ENCODE data around the gene SCYGR3. TPM values are rescaled to one million over a fixed set of nuclear protein-coding genes. Genes with fewer than 3 reads are reported as not detected.

Gene SCYGR3
- total and polyA plus RNA-seq, 2 of the 13 experiments (the other 11 are each of a cell fraction or from before 2014, with no cell fraction given) = not detected

DNA sequence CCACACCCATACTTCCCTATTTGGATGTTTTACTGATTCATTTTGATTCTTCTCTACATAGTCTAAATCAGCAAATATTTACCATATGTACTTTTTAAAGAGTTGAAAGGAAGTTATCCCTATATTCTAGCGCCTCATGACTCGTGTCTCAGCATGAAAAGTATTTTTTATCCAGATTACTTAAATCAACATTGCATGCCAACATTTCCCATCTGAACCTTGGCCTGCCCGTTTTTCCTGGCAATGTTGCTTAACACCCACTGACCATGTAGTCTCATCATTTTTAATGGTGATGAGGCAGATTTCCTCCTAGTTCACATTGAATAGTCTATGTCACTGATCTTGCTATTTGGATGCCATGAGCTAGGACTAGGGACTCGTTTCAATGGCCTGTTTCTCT, 38.8 kb upstream of the SCYGR3 start (continued):
- TF ChIP-seq ZNF431 (CRISPR knock-in tag; IDR thresholded peaks at IDR 0.05; ENCODE audit: borderline replicate concordance, low read depth) (no peak), FOXA3 (CRISPR knock-in tag; IDR thresholded peaks at IDR 0.05) (peak; percentile 68), ZSCAN12 (CRISPR knock-in tag; IDR thresholded peaks at IDR 0.05) (no peak), HHEX (CRISPR knock-in tag; IDR thresholded peaks at IDR 0.05) (no peak), ZNF44 (CRISPR knock-in tag; IDR thresholded peaks at IDR 0.05) (no peak), RARA (CRISPR knock-in tag; IDR thresholded peaks at IDR 0.05) (peak; percentile 58), ZNF205 (CRISPR knock-in tag; IDR thresholded peaks at IDR 0.05) (no peak), KLF13 (CRISPR knock-in tag; IDR thresholded peaks at IDR 0.05) (no peak), ZSCAN25 (CRISPR knock-in tag; IDR thresholded peaks at IDR 0.05) (no peak), SIX1 (CRISPR knock-in tag; IDR thresholded peaks at IDR 0.05; ENCODE audit: borderline replicate concordance) (no peak), ZNF607 (CRISPR knock-in tag; IDR thresholded peaks at IDR 0.05; ENCODE audit: borderline replicate concordance) (no peak), CHD2 (IDR thresholded peaks at IDR 0.05; ENCODE audit: low read depth, low read length) (no peak), FOSL2 (CRISPR knock-in tag; IDR thresholded peaks at IDR 0.05) (peak; percentile 86), ZNF615 (CRISPR knock-in tag; IDR thresholded peaks at IDR 0.05; ENCODE audit: borderline replicate concordance) (no peak), SNRNP70 (IDR thresholded peaks at IDR 0.05; ENCODE audit: low read depth, low read length) (no peak), ETV6 (CRISPR knock-in tag; conservative IDR thresholded peaks at IDR 0.05) (no peak), YEATS4 (CRISPR knock-in tag; IDR thresholded peaks at IDR 0.05; ENCODE audit: borderline replicate concordance) (no peak), SOX13 (IDR thresholded peaks at IDR 0.05) (no peak), SOX13 (CRISPR knock-in tag; conservative IDR thresholded peaks at IDR 0.05 in 1 of 2, IDR thresholded peaks at IDR 0.05 in 1 of 2) (peak in 1 of 2 experiments; percentile 43; a peak in 1 of 4 replicates), KDM4B (CRISPR knock-in tag; IDR thresholded peaks at IDR 0.05) (no peak), SKI (IDR thresholded peaks at IDR 0.05; ENCODE audit: partially characterized antibody) (no peak), ZNF138 (CRISPR knock-in tag; IDR thresholded peaks at IDR 0.05; ENCODE audit: low read depth) (no peak), ZNF225 (CRISPR knock-in tag; IDR thresholded peaks at IDR 0.05) (no peak), AHR (CRISPR knock-in tag; IDR thresholded peaks at IDR 0.05) (no peak), HNF4G (IDR thresholded peaks at IDR 0.05; ENCODE audit: borderline replicate concordance, low read depth, low read length) (0 out of 2 replicates have a peak, but pooled peaks have one; percentile 25), HNF4G (CRISPR knock-in tag; IDR thresholded peaks at IDR 0.05; ENCODE audit: borderline replicate concordance, low read depth) (no peak), MAFG (CRISPR knock-in tag; IDR thresholded peaks at IDR 0.05) (no peak)
- TF ChIP-seq, protein P1, sequence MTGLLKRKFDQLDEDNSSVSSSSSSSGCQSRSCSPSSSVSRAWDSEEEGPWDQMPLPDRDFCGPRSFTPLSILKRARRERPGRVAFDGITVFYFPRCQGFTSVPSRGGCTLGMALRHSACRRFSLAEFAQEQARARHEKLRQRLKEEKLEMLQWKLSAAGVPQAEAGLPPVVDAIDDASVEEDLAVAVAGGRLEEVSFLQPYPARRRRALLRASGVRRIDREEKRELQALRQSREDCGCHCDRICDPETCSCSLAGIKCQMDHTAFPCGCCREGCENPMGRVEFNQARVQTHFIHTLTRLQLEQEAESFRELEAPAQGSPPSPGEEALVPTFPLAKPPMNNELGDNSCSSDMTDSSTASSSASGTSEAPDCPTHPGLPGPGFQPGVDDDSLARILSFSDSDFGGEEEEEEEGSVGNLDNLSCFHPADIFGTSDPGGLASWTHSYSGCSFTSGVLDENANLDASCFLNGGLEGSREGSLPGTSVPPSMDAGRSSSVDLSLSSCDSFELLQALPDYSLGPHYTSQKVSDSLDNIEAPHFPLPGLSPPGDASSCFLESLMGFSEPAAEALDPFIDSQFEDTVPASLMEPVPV (CRISPR knock-in tag; IDR thresholded peaks at IDR 0.05) = no peak
- TF ChIP-seq, protein P2, sequence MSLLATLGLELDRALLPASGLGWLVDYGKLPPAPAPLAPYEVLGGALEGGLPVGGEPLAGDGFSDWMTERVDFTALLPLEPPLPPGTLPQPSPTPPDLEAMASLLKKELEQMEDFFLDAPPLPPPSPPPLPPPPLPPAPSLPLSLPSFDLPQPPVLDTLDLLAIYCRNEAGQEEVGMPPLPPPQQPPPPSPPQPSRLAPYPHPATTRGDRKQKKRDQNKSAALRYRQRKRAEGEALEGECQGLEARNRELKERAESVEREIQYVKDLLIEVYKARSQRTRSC (CRISPR knock-in tag; IDR thresholded peaks at IDR 0.05; ENCODE audit: low read depth) = no peak
- TF ChIP-seq, protein P3, sequence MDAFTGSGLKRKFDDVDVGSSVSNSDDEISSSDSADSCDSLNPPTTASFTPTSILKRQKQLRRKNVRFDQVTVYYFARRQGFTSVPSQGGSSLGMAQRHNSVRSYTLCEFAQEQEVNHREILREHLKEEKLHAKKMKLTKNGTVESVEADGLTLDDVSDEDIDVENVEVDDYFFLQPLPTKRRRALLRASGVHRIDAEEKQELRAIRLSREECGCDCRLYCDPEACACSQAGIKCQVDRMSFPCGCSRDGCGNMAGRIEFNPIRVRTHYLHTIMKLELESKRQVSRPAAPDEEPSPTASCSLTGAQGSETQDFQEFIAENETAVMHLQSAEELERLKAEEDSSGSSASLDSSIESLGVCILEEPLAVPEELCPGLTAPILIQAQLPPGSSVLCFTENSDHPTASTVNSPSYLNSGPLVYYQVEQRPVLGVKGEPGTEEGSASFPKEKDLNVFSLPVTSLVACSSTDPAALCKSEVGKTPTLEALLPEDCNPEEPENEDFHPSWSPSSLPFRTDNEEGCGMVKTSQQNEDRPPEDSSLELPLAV (CRISPR knock-in tag; conservative IDR thresholded peaks at IDR 0.05; ENCODE audit: low read depth) = no peak
- TF ChIP-seq, protein P4, sequence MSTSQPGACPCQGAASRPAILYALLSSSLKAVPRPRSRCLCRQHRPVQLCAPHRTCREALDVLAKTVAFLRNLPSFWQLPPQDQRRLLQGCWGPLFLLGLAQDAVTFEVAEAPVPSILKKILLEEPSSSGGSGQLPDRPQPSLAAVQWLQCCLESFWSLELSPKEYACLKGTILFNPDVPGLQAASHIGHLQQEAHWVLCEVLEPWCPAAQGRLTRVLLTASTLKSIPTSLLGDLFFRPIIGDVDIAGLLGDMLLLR (CRISPR knock-in tag; IDR thresholded peaks at IDR 0.05) = no peak
